PC-3 (cell line): Measurements from ENCODE around the gene HMCES. TPM values are rescaled to one million over a fixed set of nuclear protein-coding genes. Genes with fewer than 3 reads are reported as not detected.

Experiments used
- ATAC-seq: fragments of 200-7000 bp; cut with Tn5 transposase; 2 replicates; pipeline ENCODE4 v1.9.1; 2020; ENCODE audit warnings: mild to moderate bottlenecking, moderate library complexity
- BruUV-seq: library from RNA; stranded (reverse); fragments of 400-500 nt; replicated peaks from 2 replicates; lab custom pipeline; 2021; lab: Mats Ljungman, UMichigan
- CTCF ChIA-PET: fragments of 300-600 bp; sonication (Branson Sonifier 250); formaldehyde crosslinking; loops from one replicate; lab custom pipeline; 2022; ENCODE audit warnings: antibody characterized with exemption; lab: Charles Lee
- POLR2A ChIA-PET: fragments of 300-600 bp; sonication (Branson Sonifier 250); formaldehyde crosslinking; loops from one replicate; lab custom pipeline; 2022; ENCODE audit warnings: antibody characterized with exemption; ENCODE audit not compliant: unreplicated experiment; lab: Charles Lee
- DNase-seq: peaks from one replicate; pipeline ENCODE4 v3.0.0-alpha.2; 2015
- H2AFZ ChIP-seq: fragments of 300-600 bp; sonication (generic); 2 replicates; pipeline ENCODE4 v1.6.0; 2016; ENCODE audit warnings: antibody characterized with exemption, low read length
- H3F3A ChIP-seq: fragments of 300-600 bp; sonication (generic); one replicate; pipeline ENCODE4 v1.6.0; 2017; ENCODE audit warnings: antibody characterized with exemption, low read length, control low read depth, mild to moderate bottlenecking; ENCODE audit not compliant: unreplicated experiment
- H3K27ac ChIP-seq: fragments of 300-600 bp; sonication (generic); 2 replicates; pipeline ENCODE4 v1.5.1; 2016; ENCODE audit warnings: mild to moderate bottlenecking, low read length
- H3K27me3 ChIP-seq: fragments of 300-600 bp; sonication (generic); 2 replicates; pipeline ENCODE4 v1.6.1; 2016; ENCODE audit warnings: low read length, mixed read lengths
- H3K36me3 ChIP-seq: fragments of 300-600 bp; sonication (generic); 2 replicates; pipeline ENCODE4 v1.6.1; 2016; ENCODE audit warnings: low read depth, mixed run types, low read length, mixed read lengths
- H3K4me1 ChIP-seq: fragments of 300-600 bp; sonication (generic); 2 replicates; pipeline ENCODE4 v1.5.1; 2016; ENCODE audit warnings: low read length; ENCODE audit not compliant: insufficient read depth
- H3K4me2 ChIP-seq: fragments of 300-600 bp; sonication (generic); 2 replicates; pipeline ENCODE4 v1.6.0; 2016; ENCODE audit warnings: low read length
- H3K4me3 ChIP-seq: fragments of 300-600 bp; sonication (generic); 2 replicates; pipeline ENCODE4 v1.5.1; 2016; ENCODE audit warnings: mild to moderate bottlenecking, low read length, mixed read lengths
- H3K79me2 ChIP-seq: fragments of 300-600 bp; sonication (generic); 2 replicates; pipeline ENCODE4 v1.6.1; 2017; ENCODE audit warnings: low read length, mixed read lengths
- H3K9ac ChIP-seq: fragments of 300-600 bp; sonication (generic); 2 replicates; pipeline ENCODE4 v1.6.0; 2016; ENCODE audit warnings: mild to moderate bottlenecking, low read length
- H3K9me2 ChIP-seq: fragments of 300-600 bp; sonication (generic); replicated peaks from 2 replicates; pipeline ENCODE4 v1.6.1; 2016; ENCODE audit warnings: mixed run types, low read length, mixed read lengths
- H3K9me3 ChIP-seq: fragments of 300-600 bp; sonication (generic); 2 replicates; pipeline ENCODE4 v1.6.1; 2016; ENCODE audit warnings: low read length, mixed read lengths
- H4K20me1 ChIP-seq: fragments of 300-600 bp; sonication (generic); 2 replicates; pipeline ENCODE4 v1.6.1; 2016; ENCODE audit warnings: low read length, mixed read lengths
- CTCF ChIP-seq: fragments of 300-600 bp; sonication (generic); conservative IDR thresholded peaks from 2 replicates; pipeline ENCODE4 v1.5.1; 2017; ENCODE audit warnings: antibody characterized with exemption, low read depth, mild to moderate bottlenecking, low read length
- EZH2 ChIP-seq: fragments of 300-600 bp; sonication (generic); IDR thresholded peaks from one replicate; pipeline ENCODE4 v1.6.1; 2017; ENCODE audit warnings: antibody characterized with exemption, mild to moderate bottlenecking, low read length; ENCODE audit not compliant: unreplicated experiment
- EZH2phosphoT487 ChIP-seq: fragments of 300-600 bp; sonication (generic); IDR thresholded peaks from 2 replicates; pipeline ENCODE4 v1.6.1; 2018; ENCODE audit warnings: mild to moderate bottlenecking, antibody characterized with exemption, low read length, borderline replicate concordance
- intact Hi-C: fragments of 100-400 bp; cut with micrococcal nuclease; formaldehyde crosslinking; loops from 2 replicates; pipeline ENCODE4 v1.9.0; 2023
- total RNA-seq: library from RNA; depleted of rRNA; stranded (reverse); fragments of >200 nt; gene quantifications from 2 replicates; pipeline ENCODE4 v1.2.3, GENCODE V29; 2014

Gene HMCES
- total RNA-seq, 1 experiment from 2014 or later, result 28.8 TPM

DNA sequence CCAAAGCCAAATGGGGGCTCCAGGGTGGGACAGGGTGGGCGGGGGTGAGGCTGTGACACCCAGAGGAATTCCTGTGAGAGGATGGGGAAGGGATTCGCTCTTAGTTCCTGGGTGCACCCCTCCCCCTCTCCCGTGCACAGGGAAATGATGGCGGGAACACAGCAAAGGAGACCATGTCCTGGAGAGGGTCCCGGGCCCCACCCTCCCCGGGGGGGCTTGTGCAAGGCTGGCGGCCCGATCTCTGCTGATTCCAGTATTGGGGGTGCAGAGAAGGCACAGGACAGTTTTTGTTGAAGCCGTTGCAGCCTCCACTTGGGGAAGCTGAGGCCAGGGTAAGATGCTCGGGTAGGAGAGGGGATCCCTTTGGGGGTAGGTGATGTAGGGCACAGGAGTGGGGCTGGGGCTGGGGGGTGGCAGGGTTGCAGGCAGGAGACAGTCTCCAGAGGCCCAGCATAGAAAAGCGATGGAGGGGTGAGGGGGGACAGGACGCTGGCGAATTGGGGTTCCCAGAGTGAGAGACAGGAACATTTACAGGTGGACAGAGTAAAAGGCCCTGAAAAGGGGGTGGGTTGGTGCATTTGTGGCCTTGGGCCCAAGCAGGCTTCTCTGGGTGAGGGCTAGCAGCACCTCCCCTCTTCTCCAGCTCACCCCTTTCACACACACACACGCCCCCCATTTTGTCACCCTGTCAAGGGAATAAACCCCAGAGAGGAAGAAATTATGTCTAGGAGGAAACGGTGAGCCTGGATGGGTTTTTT is 38.5 kb downstream of the HMCES start:
- Histone ChIP-seq H3K4me1 (no peaks in the 10 kb centered on the region), H3K27ac (no peak overlapping the region; the same call in 1 of the 2 replicates), H3K27me3 (no peaks in the 10 kb centered on the region), H2AFZ (peak overlapping the region; percentile 91), H3K4me3 (peak overlapping the region; percentile 86), H3K36me3 (no peaks in the 10 kb centered on the region), H3F3A (peaks cover 5% of the 10 kb centered on the region), H3K79me2 (peaks cover 8% of the 10 kb centered on the region), H4K20me1 (0 out of 2 replicates have a peak, but pooled peaks cover 3% of the 10 kb centered on the region), H3K9me3 (no peaks in the 10 kb centered on the region), H3K9ac (peak overlapping the region; percentile 87), H3K9me2 (no peaks in the 10 kb centered on the region), H3K4me2 (peak overlapping the region; percentile 88)
- ChIA-PET POLR2A (no interaction called here), CTCF (no interaction called here)
- BruUV-seq, result no TSS peak
- DNase-seq (no peak), ATAC-seq (no peak)
- intact Hi-C loops, result no loop called here
- no peak for TF ChIP-seq CTCF

DNA sequence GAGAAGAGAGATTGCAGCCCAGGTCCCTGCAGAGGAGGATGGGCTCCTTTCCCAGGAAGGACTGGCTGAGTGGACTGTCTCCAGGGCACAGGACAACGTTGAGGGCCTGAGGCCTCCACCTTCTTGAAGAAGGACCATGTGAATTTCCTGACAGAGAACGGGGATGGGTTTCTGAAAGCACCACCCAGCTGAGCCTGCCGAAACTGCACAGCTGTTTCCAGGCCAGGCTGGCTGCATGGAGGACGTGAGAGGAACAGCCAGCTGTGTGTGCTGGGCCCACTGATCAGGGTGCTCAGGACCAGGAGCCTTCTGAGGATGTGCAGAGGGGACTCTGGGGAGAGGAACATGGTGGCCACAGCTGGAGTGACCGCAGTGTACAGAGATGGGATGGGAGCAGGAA is 39.2 kb downstream of the HMCES start:
- ChIA-PET CTCF (no interaction called here), POLR2A (no interaction called here)
- Histone ChIP-seq H3K27ac (no peak overlapping the region), H3K79me2 (peaks cover 8% of the 10 kb centered on the region), H3K9ac (no peak overlapping the region), H3K4me1 (no peaks in the 10 kb centered on the region), H3K27me3 (no peaks in the 10 kb centered on the region), H3F3A (peaks cover 5% of the 10 kb centered on the region), H3K9me2 (no peaks in the 10 kb centered on the region), H3K36me3 (no peaks in the 10 kb centered on the region), H3K9me3 (no peaks in the 10 kb centered on the region), H2AFZ (no peak overlapping the region), H3K4me3 (no peak overlapping the region), H3K4me2 (no peak overlapping the region), H4K20me1 (0 out of 2 replicates have a peak, but pooled peaks cover 3% of the 10 kb centered on the region)
- TF ChIP-seq EZH2 (no peak), EZH2phosphoT487 (no peak), CTCF (no peak)
- DNase-seq, result no peak
- intact Hi-C loops, result no loop called here
- ATAC-seq, result no peak
- no TSS peak for BruUV-seq

DNA sequence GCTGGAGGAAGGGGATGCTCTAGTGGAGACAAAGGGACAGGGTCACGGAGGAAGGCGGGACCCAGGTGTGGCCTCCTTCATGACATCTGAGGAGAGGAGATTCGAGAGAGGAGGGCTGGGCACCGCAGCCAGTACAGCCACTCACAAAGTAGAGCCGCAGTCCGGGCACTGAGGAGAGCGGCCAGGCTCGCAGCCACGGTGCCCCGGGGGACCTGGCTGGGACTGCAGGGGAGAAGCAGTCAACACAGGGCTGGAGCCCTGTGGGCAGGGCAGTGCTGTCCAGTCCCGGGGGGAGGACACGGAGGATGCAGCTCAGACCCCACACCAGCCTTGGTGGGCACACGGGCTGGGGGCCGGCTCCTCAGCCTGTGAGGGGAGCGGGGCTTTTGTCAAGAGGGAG is 40.3 kb downstream of the HMCES start:
- intact Hi-C loops, result no loop called here
- CTCF ChIA-PET, result interaction anchor here (0.6 kb wide), 1 partner anchor 300 kb away, joined by 5 read pairs; no protein-coding TSS in a partner anchor
- BruUV-seq, result no TSS peak

More for the DNA sequence above, 40.3 kb downstream of the HMCES start:
- no peak overlapping the region for H2AFZ ChIP-seq
- POLR2A ChIA-PET, result no interaction called here
- H3K4me1 ChIP-seq, result no peaks in the 10 kb centered on the region
- no peak overlapping the region for H3K9ac ChIP-seq
- H3K4me2 ChIP-seq, result no peak overlapping the region
- ATAC-seq (no peak), DNase-seq (no peak)
- H3K9me2 ChIP-seq, result no peaks in the 10 kb centered on the region
- no peaks in the 10 kb centered on the region for H3K27me3 ChIP-seq
- no peaks in the 10 kb centered on the region for H3K36me3 ChIP-seq
- no peaks in the 10 kb centered on the region for H3K9me3 ChIP-seq
- H3K79me2 ChIP-seq, result peaks cover 8% of the 10 kb centered on the region
- H3K4me3 ChIP-seq, result no peak overlapping the region
- H4K20me1 ChIP-seq, result 0 out of 2 replicates have a peak, but pooled peaks cover 3% of the 10 kb centered on the region
- H3F3A ChIP-seq, result peaks cover 5% of the 10 kb centered on the region
- no peak for TF ChIP-seq EZH2
- TF ChIP-seq CTCF, result no peak
- no peak for TF ChIP-seq EZH2phosphoT487
- H3K27ac ChIP-seq, result no peak overlapping the region
